GM18907 (cell line): ENCODE measurements around the gene EIF4H.
"Not testable (repeated sequence)": the region's sequence is repeated elsewhere in the genome, so short reads cannot be mapped to it uniquely, and the experiment has no call there.

Experiments used
- ATAC-seq: cut with Tn5 transposase; IDR thresholded peaks from one replicate; pipeline ENCODE4 v1.9.1; 2021; ENCODE audit warnings: mild to moderate bottlenecking, moderate library complexity; ENCODE audit not compliant: unreplicated experiment

EIF4H gene

DNA sequence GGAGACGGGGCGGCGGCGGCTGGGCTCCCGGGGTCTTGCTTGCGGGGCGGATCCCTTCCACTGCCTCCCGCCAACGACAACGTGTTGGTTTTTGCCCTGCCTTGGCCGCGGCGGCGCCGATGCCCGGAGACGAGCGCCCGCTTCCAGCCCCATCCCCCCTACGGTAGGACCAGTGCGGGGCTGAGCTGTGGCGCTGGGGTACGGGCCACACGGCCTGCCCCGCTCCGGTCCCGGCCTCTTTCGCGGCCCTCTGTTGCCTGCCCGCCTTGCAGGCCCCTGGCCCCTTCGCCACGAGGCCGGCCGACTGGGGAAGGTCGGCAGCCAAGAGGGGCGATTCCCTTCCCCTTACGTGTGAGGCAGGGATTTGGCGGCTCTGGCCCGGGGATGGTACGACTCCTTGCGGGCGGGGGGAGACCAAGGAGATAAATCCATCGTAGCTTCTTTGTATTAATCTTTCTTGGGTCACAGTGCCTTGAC lies 488 bp downstream of the EIF4H start:
- ATAC-seq = peak; percentile 35

DNA sequence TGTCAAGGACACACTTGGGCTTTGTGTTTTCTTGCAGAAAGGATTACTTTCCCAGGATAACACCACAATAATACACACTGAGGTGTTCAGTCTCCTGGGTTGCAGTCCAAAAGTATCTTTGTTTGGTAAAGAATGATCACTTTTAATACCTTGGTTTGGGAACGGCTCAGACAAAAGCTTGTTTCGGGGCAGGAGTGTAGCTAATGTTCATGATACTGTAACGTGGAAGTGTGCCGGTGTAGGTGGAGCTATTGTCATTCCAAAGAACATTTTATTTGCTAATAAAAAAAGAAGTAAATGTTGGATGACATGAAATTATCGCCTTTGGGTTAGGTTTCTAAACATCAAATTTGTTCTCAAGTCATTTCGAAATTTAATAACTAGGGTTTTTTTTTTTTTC lies 1.2 kb downstream of the EIF4H start:
- ATAC-seq = no peak

DNA sequence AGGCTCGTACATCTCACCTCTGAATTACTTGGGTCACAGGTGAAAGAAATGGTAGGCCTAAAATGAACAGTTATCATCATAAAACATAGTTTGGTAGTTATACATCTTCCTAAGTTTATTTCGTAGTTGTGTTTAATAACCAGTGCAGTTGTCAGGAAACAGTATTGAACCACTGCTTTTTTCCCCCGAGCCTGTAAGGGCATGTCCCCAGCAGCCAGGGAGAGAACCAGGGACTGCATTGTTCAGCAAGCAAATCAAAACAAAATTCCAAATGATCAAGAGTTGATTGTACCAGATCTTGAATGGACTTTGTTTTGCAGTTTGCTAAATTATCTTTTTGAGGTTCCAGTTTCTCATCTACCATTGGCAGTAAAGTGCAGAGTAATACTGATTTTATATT lies 2.4 kb downstream of the EIF4H start:
- no peak for ATAC-seq

GRCh38 chr7:74178632-74179031 lies 4.5 kb downstream of the EIF4H start:
- ATAC-seq = no peak

GRCh38 chr7:74179935-74180604 lies 5.9 kb downstream of the EIF4H start:
- no peak for ATAC-seq

GRCh38 chr7:74180866-74181265 lies 6.7 kb downstream of the EIF4H start:
- ATAC-seq = no peak

- no peak for ATAC-seq
Measured at GRCh38 chr7:74181821-74182220, 7.7 kb downstream of the EIF4H start.

GRCh38 chr7:74182453-74183090 lies 8.4 kb downstream of the EIF4H start:
- ATAC-seq = no peak

DNA sequence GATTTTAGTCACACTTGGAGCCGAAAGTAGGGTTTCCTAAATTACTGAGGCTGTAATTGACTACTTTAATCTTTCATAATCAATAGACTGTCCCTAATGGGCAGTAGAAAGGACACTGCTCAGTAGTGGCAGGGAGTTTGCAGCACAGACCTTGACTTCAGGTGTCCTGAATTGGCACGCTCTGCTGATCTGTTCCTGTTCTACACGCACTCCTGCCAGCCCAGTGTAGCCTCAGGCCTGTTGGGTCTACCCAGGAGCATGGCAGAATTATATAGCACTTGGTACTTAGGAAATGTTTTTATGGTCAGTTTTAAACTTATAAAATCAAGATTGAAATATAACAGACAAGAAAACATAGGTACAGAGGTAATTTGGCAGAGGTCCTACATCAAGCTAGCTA lies 9.0 kb downstream of the EIF4H start:
- ATAC-seq = no peak

DNA sequence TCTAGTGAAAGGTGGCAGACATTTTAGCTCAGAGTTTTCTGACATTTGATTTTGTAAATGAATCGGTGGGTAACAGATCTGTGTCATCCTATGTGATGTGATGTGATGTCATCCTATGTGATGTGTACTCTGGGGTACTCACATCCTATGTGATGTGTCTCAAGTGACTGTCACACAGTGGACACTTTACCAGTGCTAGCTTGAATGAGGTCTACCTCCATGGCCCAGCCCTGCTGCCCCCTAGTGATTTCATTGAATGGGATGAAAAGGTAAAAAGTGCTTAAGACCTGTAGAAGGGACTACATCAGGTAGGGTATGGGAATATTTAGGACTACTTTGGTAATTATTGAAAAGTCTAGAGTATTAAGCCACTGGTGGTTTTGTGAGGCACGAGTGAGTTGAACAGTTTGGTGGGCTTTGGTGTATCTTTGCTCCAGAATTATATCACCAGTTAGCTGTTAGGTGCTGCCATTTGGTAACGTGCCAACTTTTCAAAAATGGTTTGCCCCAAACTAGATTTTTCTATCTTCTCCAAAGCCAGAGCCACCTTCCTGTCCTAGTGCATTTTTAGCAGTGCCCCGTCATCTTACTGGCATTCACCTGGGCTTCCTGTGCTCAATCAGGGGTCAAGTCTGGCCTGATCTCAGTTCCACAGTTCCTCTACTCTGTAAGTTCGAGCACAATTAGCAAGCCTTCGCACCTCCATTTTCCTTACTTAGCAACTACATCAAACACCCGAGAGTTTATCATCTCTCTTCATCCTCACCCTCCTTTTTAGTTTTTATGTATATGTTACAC lies 9.7 kb downstream of the EIF4H start:
- ATAC-seq = no peak

- no peak for ATAC-seq
Measured at GRCh38 chr7:74185016-74185415, 10.9 kb downstream of the EIF4H start.

- ATAC-seq = no peak
Measured at GRCh38 chr7:74185636-74186035, 11.5 kb downstream of the EIF4H start.

- ATAC-seq = no peak
Measured at GRCh38 chr7:74187915-74188675, 13.9 kb downstream of the EIF4H start.

- ATAC-seq = no peak
Measured at GRCh38 chr7:74190259-74190658, 16.1 kb downstream of the EIF4H start.

GRCh38 chr7:74191231-74191630 lies 17.1 kb downstream of the EIF4H start:
- ATAC-seq = no peak

- ATAC-seq = no peak
Measured at GRCh38 chr7:74193054-74193453, 18.9 kb downstream of the EIF4H start.

- no peak for ATAC-seq
Measured at GRCh38 chr7:74193913-74194312, 19.8 kb downstream of the EIF4H start.

DNA sequence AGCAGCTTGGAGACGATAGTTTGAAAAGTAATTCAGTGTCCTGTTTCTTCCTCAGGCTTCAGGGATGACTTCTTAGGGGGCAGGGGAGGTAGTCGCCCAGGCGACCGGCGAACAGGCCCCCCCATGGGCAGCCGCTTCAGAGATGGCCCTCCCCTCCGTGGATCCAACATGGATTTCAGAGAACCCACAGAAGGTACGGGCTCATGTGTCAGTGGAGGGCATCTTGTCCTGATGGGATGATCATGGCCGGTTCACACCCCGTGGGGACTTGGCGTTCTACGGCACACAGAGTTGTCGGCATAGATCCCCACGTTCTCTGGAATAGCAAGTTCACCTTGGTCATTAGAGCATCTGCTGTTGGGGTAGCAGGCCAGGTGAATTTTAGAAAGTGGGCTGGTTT lies 20.5 kb downstream of the EIF4H start:
- ATAC-seq = no peak

- not testable (repeated sequence) for ATAC-seq
Measured at GRCh38 chr7:74195139-74195860, 21.1 kb downstream of the EIF4H start.

DNA sequence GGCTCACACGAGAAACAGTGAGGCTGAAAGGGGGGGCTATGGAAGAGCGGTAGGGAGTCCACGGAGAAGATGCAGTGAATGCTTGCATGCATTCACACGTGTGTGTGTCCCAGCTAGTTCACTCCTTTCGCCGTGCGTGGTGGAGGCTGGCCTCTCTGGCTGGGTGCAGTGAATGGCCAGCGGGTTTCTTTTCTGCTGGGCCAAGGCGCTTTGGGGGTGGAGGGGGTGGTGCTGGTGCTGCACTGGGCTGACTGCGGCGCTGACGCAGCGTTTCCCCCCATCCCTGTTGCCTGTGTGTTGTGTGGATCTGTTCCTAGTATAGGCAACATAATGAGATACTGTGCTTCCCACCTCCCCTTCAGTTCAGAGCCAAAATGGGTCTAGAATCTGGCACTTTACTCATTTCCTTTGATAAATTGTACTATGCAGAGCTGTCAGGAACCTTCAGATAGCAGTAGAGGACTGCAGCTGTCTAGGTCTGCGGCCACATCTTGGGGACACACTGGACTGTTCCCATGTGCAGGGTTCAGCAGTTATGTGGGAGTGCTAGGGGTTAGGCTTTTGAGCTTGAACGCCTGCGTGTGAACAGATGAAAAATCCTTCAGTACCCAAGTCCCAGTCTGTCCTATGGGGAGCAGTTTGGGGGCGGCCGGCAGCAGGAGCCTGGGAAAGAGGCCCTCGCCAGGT lies 22.0 kb downstream of the EIF4H start:
- ATAC-seq = not testable (repeated sequence)
